Gastrocnemius medialis (tissue), 4 donors: ENCODE data around the gene CBARP. TPM values are rescaled to one million over a fixed set of nuclear protein-coding genes. Genes with fewer than 3 reads are reported as not detected.

Experiments
- ATAC-seq, 2 donors: fragments of 150-250 bp; one replicate each; pipeline ENCODE4 v1.9.1; 2016
- DNase-seq, 2 donors: peaks; one replicate each; pipeline ENCODE4 v3.0.0-alpha.2; 2019
- H3K27ac ChIP-seq, 4 donors: fragments of 200-600 bp; sonication (generic); 1 replicate in 1 of 4; 2 replicates in 3 of 4; pipeline ENCODE4 v1.5.1; 2016 to 2018; ENCODE audit warnings: mild to moderate bottlenecking in 2 of 4, moderate library complexity in 1 of 4
- H3K27me3 ChIP-seq, 3 donors: fragments of 200-600 bp; sonication (generic) in 2 of 3; 1 replicate in 1 of 3; 2 replicates in 2 of 3; pipeline versions ENCODE4 v1.5.1 to v1.6.0; 2016 to 2019; ENCODE audit warnings: mild to moderate bottlenecking in 1 of 3, moderate library complexity in 1 of 3
- H3K36me3 ChIP-seq, 2 donors: fragments of 200-600 bp; sonication (generic) in 1 of 2; one replicate each; pipeline ENCODE4 v1.5.1; 2017 to 2018
- H3K4me1 ChIP-seq, 2 donors: fragments of 200-600 bp; sonication (generic) in 1 of 2; one replicate each; pipeline ENCODE4 v1.5.1; 2016 to 2017; ENCODE audit warnings: mild to moderate bottlenecking in 2 of 2
- H3K4me3 ChIP-seq, 4 donors: fragments of 200-600 bp; sonication (generic) in 3 of 4; 1 replicate in 1 of 4; 2 replicates in 3 of 4; pipeline ENCODE4 v1.5.1; 2016 to 2019; ENCODE audit warnings: mild to moderate bottlenecking in 2 of 4
- H3K9me3 ChIP-seq, 3 donors: fragments of 200-600 bp; sonication (generic) in 2 of 3; 1 replicate in 1 of 3; 2 replicates in 2 of 3; pipeline ENCODE4 v1.5.1; 2016 to 2019
- POLR2A ChIP-seq, 2 donors: fragments of 450-650 bp; IDR thresholded peaks; one replicate each; pipeline ENCODE4 v1.6.1; 2017; ENCODE audit warnings: antibody characterized with exemption in 2 of 2, mild to moderate bottlenecking in 2 of 2, moderate library complexity in 2 of 2
- in situ Hi-C, 4 donors: fragments of 200-750 bp; cut with MboI; loops; one replicate each; pipeline versions ENCODE4 v1.15.0 to v1.8.0; 2017; ENCODE audit warnings: low sequenced_read_pairs in 4 of 4
- intact Hi-C: fragments of 100-400 bp; cut with DNase I; formaldehyde crosslinking; loops from one replicate; pipeline ENCODE4 v1.15.1; 2023; ENCODE audit warnings: low total_unique reads
- total RNA-seq, 4 donors: library from RNA; depleted of rRNA; stranded (reverse); fragments of >200 nt; gene quantifications; one replicate each; pipeline versions ENCODE4 v1.1.0 to v1.2.3, GENCODE V29; 2016
- TF ChIP-seq, protein P1 (sequence below), 5 experiments: fragments of 450-650 bp in 3 of 5; fragments of 200-600 bp in 2 of 5; sonication (generic) in 2 of 5; IDR thresholded peaks in 4 of 5; conservative IDR thresholded peaks in 1 of 5; 1 replicate in 4 of 5; 2 replicates in 1 of 5; pipeline ENCODE4 v1.5.1; 2016 to 2019; ENCODE audit warnings: antibody characterized with exemption in 5 of 5, mild to moderate bottlenecking in 3 of 5, moderate library complexity in 3 of 5

The CBARP gene
- total RNA-seq, 4 donors from 2014 or later = 0.10 to 1.3 (median 0.53) TPM

DNA sequence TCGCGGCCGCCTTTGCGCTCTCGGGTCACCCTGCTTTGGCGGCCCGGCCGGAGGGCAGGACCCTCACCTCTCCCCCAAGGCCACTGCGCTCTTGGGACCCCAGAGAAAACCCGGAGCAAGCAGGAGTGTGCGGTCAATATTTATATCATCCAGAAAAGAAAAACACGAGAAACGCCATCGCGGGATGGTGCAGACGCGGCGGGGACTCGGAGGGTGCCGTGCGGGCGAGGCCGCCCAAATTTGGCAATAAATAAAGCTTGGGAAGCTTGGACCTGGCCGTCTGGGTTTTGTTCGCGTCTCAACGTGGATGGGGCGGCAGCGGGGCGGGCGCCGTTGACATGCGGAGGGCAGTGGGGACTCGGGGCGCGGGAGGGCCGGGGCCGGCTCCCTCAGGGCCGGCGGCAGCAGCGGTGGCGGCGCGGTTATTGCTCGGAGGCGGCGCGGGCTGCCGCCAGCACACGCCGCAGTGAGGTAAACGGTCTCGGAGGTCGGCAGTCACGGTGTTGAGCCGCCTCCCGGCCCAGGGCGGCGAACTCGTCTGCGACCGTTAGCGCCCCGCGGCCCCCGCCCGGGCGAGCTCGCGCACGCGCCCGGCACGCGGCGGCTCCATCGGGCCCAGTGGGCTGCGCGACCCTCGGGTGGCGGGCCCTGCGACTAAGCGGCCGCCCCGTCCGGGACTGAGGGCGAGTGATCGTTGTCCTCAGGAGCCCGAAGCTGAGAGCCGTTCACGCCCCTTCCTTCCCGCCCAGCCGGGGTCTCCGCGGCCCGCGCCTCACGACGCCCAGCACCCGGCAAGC lies 9.4 kb downstream of the CBARP start:
- DNase-seq (no peak), ATAC-seq (no peak)
- Histone ChIP-seq H3K27ac (no peak overlapping the region), H3K4me1 (peaks cover 0 to 3% of the 10 kb centered on the region in 2 donors), H3K9me3 (no peaks in the 10 kb centered on the region), H3K4me3 (no peak overlapping the region), H3K27me3 (no peaks in the 10 kb centered on the region), H3K36me3 (peaks cover 0 to 21% of the 10 kb centered on the region in 2 donors)
- TF ChIP-seq, protein P1, sequence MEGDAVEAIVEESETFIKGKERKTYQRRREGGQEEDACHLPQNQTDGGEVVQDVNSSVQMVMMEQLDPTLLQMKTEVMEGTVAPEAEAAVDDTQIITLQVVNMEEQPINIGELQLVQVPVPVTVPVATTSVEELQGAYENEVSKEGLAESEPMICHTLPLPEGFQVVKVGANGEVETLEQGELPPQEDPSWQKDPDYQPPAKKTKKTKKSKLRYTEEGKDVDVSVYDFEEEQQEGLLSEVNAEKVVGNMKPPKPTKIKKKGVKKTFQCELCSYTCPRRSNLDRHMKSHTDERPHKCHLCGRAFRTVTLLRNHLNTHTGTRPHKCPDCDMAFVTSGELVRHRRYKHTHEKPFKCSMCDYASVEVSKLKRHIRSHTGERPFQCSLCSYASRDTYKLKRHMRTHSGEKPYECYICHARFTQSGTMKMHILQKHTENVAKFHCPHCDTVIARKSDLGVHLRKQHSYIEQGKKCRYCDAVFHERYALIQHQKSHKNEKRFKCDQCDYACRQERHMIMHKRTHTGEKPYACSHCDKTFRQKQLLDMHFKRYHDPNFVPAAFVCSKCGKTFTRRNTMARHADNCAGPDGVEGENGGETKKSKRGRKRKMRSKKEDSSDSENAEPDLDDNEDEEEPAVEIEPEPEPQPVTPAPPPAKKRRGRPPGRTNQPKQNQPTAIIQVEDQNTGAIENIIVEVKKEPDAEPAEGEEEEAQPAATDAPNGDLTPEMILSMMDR (IDR thresholded peaks at IDR 0.05 in 4 of 5, conservative IDR thresholded peaks at IDR 0.05 in 1 of 5) = no peak
- TF ChIP-seq POLR2A (IDR thresholded peaks at IDR 0.05) = no peak
- intact Hi-C loops = no loop called here
- in situ Hi-C loops = no loop called here

DNA sequence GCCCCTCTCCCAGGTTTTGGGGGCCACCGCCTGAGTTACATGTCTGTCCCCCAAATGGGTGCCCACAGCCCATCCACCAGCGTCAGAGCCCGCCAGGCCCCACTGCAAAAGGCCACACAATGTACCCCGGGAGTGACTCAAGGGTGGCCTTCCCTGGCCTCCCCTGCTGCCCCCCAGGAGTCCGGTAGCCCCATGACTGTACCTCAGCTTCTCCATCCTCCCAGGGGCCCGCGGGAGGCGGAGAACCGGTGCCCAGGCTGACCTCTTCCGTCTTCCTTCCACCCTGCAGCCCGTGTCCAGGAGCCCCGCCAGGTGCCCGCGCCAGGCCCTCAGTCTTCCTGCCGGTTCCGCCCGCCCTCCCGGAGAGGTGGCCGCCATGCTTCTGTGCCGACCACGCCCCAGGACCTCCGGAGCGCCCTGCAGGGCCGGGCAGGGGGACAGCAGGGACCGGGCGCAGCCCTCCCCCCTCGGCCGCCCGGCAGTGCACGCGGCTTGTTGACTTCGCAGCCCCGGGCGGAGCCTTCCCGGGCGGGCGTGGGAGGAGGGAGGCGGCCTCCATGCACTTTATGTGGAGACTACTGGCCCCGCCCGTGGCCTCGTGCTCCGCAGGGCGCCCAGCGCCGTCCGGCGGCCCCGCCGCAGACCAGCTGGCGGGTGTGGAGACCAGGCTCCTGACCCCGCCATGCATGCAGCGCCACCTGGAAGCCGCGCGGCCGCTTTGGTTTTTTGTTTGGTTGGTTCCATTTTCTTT lies 10.3 kb downstream of the CBARP start:
- Histone ChIP-seq H3K36me3 (peaks cover 0 to 30% of the 10 kb centered on the region in 2 donors), H3K27me3 (no peaks in the 10 kb centered on the region), H3K9me3 (no peaks in the 10 kb centered on the region), H3K27ac (no peak overlapping the region), H3K4me1 (peaks cover 0 to 5% of the 10 kb centered on the region in 2 donors), H3K4me3 (no peak overlapping the region)
- no peak for DNase-seq
- in situ Hi-C loops (no loop called here), intact Hi-C loops (no loop called here)
- ATAC-seq = no peak
- no peak for TF ChIP-seq POLR2A (IDR thresholded peaks at IDR 0.05)
- TF ChIP-seq, protein P1 (IDR thresholded peaks at IDR 0.05 in 4 of 5, conservative IDR thresholded peaks at IDR 0.05 in 1 of 5) = no peak

DNA sequence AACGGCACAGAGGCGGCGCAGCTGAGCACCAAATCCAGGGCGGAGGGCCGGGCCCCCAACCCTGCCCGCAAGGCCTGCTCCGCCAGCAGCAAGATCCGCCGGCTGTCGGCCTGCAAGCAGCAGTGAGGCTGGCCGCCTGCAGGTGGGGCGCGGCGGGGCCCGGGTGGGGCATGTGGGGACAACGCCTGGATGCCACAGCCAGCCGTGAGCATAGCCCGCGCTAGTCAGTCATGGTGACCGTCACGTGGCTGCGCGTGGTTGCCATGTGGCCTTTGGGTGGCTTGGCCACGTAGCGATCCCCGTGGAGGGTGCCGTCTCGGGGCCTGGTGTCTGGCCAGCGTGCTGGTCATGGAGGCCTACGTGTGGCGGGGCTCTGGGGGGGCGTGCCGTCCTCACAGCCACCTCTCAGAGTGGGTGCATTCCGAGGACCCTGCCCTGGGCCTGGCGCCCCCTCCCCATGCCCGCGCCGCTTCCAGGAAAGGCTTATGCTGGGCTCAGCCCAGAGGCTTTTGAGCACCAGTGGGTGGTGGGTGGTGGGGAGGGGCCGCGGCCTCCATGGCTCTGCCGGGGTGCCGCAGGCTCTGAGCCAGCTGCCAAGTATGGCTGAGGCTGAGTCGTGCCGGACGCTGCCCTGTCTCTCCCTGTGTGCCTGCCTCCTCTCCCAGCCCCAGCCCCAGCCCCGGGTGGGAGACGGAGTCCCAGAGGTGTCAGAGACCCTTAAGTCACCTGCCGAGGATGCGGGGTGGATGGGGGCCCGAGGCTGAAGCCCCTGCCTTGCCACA lies 11.1 kb downstream of the CBARP start:
- Histone ChIP-seq H3K27ac (no peak overlapping the region), H3K36me3 (peaks cover 0 to 38% of the 10 kb centered on the region in 2 donors), H3K4me3 (no peak overlapping the region), H3K27me3 (no peaks in the 10 kb centered on the region), H3K4me1 (peaks cover 5 to 13% of the 10 kb centered on the region in 2 donors), H3K9me3 (no peaks in the 10 kb centered on the region)
- in situ Hi-C loops = no loop called here
- intact Hi-C loops = no loop called here
- ATAC-seq (no peak), DNase-seq (no peak)
- TF ChIP-seq, protein P1 (IDR thresholded peaks at IDR 0.05 in 4 of 5, conservative IDR thresholded peaks at IDR 0.05 in 1 of 5) = no peak
- TF ChIP-seq POLR2A (IDR thresholded peaks at IDR 0.05) = no peak

- in situ Hi-C loops = no loop called here
Measured at GRCh38 chr19:1226227-1226518, 11.6 kb downstream of the CBARP start.

More at GRCh38 chr19:1226227-1226518, 11.6 kb downstream of the CBARP start:
- peaks cover 8 to 16% of the 10 kb centered on the region in 2 donors for H3K4me1 ChIP-seq
- no peak overlapping the region for H3K4me3 ChIP-seq
- no peak overlapping the region for H3K27ac ChIP-seq
- TF ChIP-seq, protein P1 (IDR thresholded peaks at IDR 0.05 in 4 of 5, conservative IDR thresholded peaks at IDR 0.05 in 1 of 5) = no peak
- intact Hi-C loops = no loop called here
- no peak for ATAC-seq
- peaks cover 0 to 43% of the 10 kb centered on the region in 2 donors for H3K36me3 ChIP-seq
- H3K27me3 ChIP-seq = no peaks in the 10 kb centered on the region
- H3K9me3 ChIP-seq = no peaks in the 10 kb centered on the region
- DNase-seq = no peak
